Esophagus mucosa (tissue), 1 donor: ENCODE data around the gene GPR78. TPM values are rescaled to one million over a fixed set of nuclear protein-coding genes. Genes with fewer than 3 reads are reported as not detected.
A peak's percentile ranks its signal among the peaks of the same experiment; 100 is the strongest.

ENCODE experiments used
- ATAC-seq: fragments of 200-7000 bp; cut with Tn5 transposase; one replicate; pipeline ENCODE4 v1.9.1; 2020
- total RNA-seq: library from RNA; stranded (reverse); gene quantifications from one replicate; pipeline ENCODE4 v1.2.4, GENCODE V29; 2023
- donor health status: DM: yes; HTN: yes; CAD: no.

Gene GPR78
- total RNA-seq, 1 donor from 2014 or later: 6.4 TPM

GRCh38 chr4:8587469-8588195 lies 7.4 kb downstream of the GPR78 start:
- no peak for ATAC-seq

GRCh38 chr4:8588196-8588470 lies 7.9 kb downstream of the GPR78 start:
- ATAC-seq: no peak

GRCh38 chr4:8589336-8589735 lies 9.1 kb downstream of the GPR78 start:
- no peak for ATAC-seq

- no peak for ATAC-seq
These were observed 9.8 kb downstream of the GPR78 start for GRCh38 chr4:8589823-8590545.

GRCh38 chr4:8590546-8590880 lies 10.3 kb downstream of the GPR78 start:
- ATAC-seq: no peak

GRCh38 chr4:8591114-8591513 lies 10.9 kb downstream of the GPR78 start:
- no peak for ATAC-seq

GRCh38 chr4:8591626-8592365 lies 11.6 kb downstream of the GPR78 start:
- ATAC-seq: no peak

- no peak for ATAC-seq
These were observed 12.4 kb downstream of the GPR78 start, which contains the start of gene CPZ for GRCh38 chr4:8592366-8593263. Gene CPZ (plus strand): TSS chr4:8592765. CDS start chr4:8592834, 69 bp downstream.

GRCh38 chr4:8593264-8594096 lies 13.3 kb downstream of the GPR78 start:
- no peak for ATAC-seq

- ATAC-seq: peak; percentile 34
These were observed 14.2 kb downstream of the GPR78 start for GRCh38 chr4:8594097-8595038.

- no peak for ATAC-seq
These were observed 15.3 kb downstream of the GPR78 start for GRCh38 chr4:8595237-8596087.

- no peak for ATAC-seq
These were observed 16.7 kb downstream of the GPR78 start for GRCh38 chr4:8596891-8597290.

- no peak for ATAC-seq
These were observed 17.1 kb downstream of the GPR78 start for GRCh38 chr4:8597319-8597718.

- no peak for ATAC-seq
These were observed 17.6 kb downstream of the GPR78 start for GRCh38 chr4:8597791-8598190.

- no peak for ATAC-seq
These were observed 18.3 kb downstream of the GPR78 start for GRCh38 chr4:8598391-8599090.

- no peak for ATAC-seq
These were observed 18.9 kb downstream of the GPR78 start for GRCh38 chr4:8599091-8599460.

GRCh38 chr4:8599657-8600056 lies 19.5 kb downstream of the GPR78 start:
- ATAC-seq: no peak

GRCh38 chr4:8600266-8600665 lies 20.1 kb downstream of the GPR78 start:
- ATAC-seq: no peak

GRCh38 chr4:8600686-8601085 lies 20.5 kb downstream of the GPR78 start:
- ATAC-seq: no peak
